Left lung (tissue), 10 donors: ENCODE measurements around the gene RPS19. TPM values are rescaled to one million over a fixed set of nuclear protein-coding genes. Genes with fewer than 3 reads are reported as not detected.

Source experiments
- ATAC-seq: fragments of 200-7000 bp; cut with Tn5 transposase; one replicate; pipeline ENCODE4 v1.9.1; 2020; ENCODE audit warnings: moderate library complexity
- DNase-seq, 4 donors: peaks; one replicate each; pipeline ENCODE4 v3.0.0-alpha.2; 2013 to 2020
- H3K27ac ChIP-seq, 2 donors: fragments of 200-600 bp; sonication (generic) in 1 of 2; one replicate each; pipeline versions ENCODE4 v1.5.0 to v1.8.0; 2020 to 2021
- H3K27me3 ChIP-seq, 2 donors: fragments of 200-600 bp; sonication (generic) in 1 of 2; one replicate each; pipeline versions ENCODE4 v1.5.0 to v1.8.0; 2020 to 2021
- H3K36me3 ChIP-seq, 2 donors: fragments of 200-600 bp; sonication (generic) in 1 of 2; one replicate each; pipeline versions ENCODE4 v1.5.0 to v1.8.0; 2020 to 2021
- H3K4me1 ChIP-seq, 2 donors: fragments of 200-600 bp; one replicate each; pipeline ENCODE4 v1.8.0; 2021
- H3K4me3 ChIP-seq, 2 donors: fragments of 200-600 bp; sonication (generic) in 1 of 2; one replicate each; pipeline versions ENCODE4 v1.5.0 to v1.8.0; 2020 to 2021; ENCODE audit warnings: mild to moderate bottlenecking in 1 of 2
- H3K9me3 ChIP-seq, 2 donors: fragments of 200-600 bp; sonication (generic) in 1 of 2; one replicate each; pipeline versions ENCODE4 v1.5.0 to v1.8.0; 2020 to 2021
- intact Hi-C, 2 donors: fragments of 100-400 bp; cut with DNase I; formaldehyde crosslinking; loops; one replicate each; pipeline versions ENCODE4 v1.11.2 to v1.14.2; 2022
- polyA plus RNA-seq, 6 donors: library from polyadenylated mRNA; unstranded; fragments of 120-200 nt; gene quantifications; one replicate each; pipeline ENCODE4 v1.2.1, GENCODE V29; 2013; ENCODE audit not compliant: insufficient read length in 6 of 6
- total RNA-seq, 2 donors: library from RNA; stranded (reverse); fragmentation: NEBNext Ultra II Directional; extraction: Animal tissue kit (Norgen Biotek cat#: 25700); gene quantifications; one replicate each; pipeline ENCODE4 v1.2.1, GENCODE V29; 2021
- TF ChIP-seq, protein P1 (sequence below), 2 donors: fragments of 200-600 bp; sonication (generic) in 1 of 2; IDR thresholded peaks; one replicate each; pipeline versions ENCODE4 v1.5.0 to v1.8.0; 2021; ENCODE audit warnings: antibody characterized with exemption in 2 of 2
- donor health status: DM: no; HTN: yes; CAD: no.
- donor health status: DM: no; HTN: no; CAD: no.

Gene RPS19
- total and polyA plus RNA-seq, 8 donors = 1,560 to 2,456 (median 1,910) TPM

DNA sequence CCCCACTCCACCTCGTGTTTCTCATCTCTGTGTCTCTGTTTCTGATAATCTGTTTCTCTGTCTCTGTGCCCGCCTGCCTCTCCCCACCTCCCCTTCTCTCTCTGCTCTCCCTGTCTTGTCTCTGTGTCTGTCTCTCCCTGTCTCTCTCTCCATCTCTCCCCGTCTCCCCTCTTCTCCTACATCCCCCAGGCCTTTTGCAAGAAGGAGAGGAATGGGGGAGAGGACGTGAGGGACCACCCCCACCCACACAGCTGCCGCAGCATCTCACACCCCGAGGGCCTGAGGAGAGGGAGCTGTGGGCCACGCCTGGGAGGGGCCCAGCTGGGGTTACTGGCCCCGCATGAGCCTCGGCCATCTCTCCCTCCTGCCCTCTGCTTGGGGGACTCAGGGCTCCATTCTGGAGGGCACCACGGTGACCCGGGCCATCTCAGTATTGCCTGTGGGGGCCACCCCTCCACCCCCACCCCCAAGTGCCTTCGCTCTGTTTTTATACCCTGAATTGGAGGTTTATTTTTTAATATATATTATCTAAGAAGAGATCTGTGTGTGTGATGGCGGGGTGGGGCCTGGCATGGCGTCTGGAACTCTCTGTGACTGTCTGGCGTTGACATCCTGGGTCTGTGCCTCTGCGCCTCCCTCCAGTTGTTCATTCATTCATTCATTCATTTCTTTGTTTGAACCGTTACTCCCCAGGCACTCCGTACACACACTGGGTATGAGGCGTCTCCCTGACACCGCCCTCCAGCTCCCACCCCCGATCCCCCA, 47.0 kb downstream of the RPS19 start:
- ATAC-seq = no peak
- H3K36me3 ChIP-seq = peaks cover under 1 to 65% of the 10 kb centered on the region in 2 donors

GRCh38 chr19:41907994-41908615, 48.0 kb downstream of the RPS19 start:
- H3K4me1 ChIP-seq = no peaks in the 10 kb centered on the region
- TF ChIP-seq, protein P1, sequence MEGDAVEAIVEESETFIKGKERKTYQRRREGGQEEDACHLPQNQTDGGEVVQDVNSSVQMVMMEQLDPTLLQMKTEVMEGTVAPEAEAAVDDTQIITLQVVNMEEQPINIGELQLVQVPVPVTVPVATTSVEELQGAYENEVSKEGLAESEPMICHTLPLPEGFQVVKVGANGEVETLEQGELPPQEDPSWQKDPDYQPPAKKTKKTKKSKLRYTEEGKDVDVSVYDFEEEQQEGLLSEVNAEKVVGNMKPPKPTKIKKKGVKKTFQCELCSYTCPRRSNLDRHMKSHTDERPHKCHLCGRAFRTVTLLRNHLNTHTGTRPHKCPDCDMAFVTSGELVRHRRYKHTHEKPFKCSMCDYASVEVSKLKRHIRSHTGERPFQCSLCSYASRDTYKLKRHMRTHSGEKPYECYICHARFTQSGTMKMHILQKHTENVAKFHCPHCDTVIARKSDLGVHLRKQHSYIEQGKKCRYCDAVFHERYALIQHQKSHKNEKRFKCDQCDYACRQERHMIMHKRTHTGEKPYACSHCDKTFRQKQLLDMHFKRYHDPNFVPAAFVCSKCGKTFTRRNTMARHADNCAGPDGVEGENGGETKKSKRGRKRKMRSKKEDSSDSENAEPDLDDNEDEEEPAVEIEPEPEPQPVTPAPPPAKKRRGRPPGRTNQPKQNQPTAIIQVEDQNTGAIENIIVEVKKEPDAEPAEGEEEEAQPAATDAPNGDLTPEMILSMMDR (IDR thresholded peaks at IDR 0.05) = no peak
- no peak overlapping the region for H3K27ac ChIP-seq
- no peaks in the 10 kb centered on the region for H3K9me3 ChIP-seq
- peaks cover 12 to 25% of the 10 kb centered on the region in 2 donors for H3K27me3 ChIP-seq
- no peak for ATAC-seq
- DNase-seq = peak in 1 of 4 donors; percentile 54
- H3K4me3 ChIP-seq = no peak overlapping the region
- H3K36me3 ChIP-seq = peaks cover 0 to 55% of the 10 kb centered on the region in 2 donors
- intact Hi-C loops = no loop called here

More for the DNA sequence above, 47.0 kb downstream of the RPS19 start:
- TF ChIP-seq, protein P1 (IDR thresholded peaks at IDR 0.05) = no peak
- peaks cover 3 to 15% of the 10 kb centered on the region in 2 donors for H3K27me3 ChIP-seq
- no peak overlapping the region for H3K27ac ChIP-seq
- intact Hi-C loops = no loop called here
- no peak for DNase-seq
- no peak overlapping the region for H3K4me3 ChIP-seq
- no peaks in the 10 kb centered on the region for H3K4me1 ChIP-seq
- H3K9me3 ChIP-seq = no peaks in the 10 kb centered on the region

- Histone ChIP-seq H3K27ac (no peak overlapping the region), H3K4me1 (no peaks in the 10 kb centered on the region), H3K9me3 (no peaks in the 10 kb centered on the region), H3K36me3 (peaks cover 0 to 47% of the 10 kb centered on the region in 2 donors), H3K27me3 (peaks cover 16 to 33% of the 10 kb centered on the region in 2 donors), H3K4me3 (no peak overlapping the region)
- TF ChIP-seq, protein P1 (IDR thresholded peaks at IDR 0.05) = no peak
- ATAC-seq = no peak
- intact Hi-C loops = no loop called here
- no peak for DNase-seq
Measured at GRCh38 chr19:41908724-41909464, 48.8 kb downstream of the RPS19 start.

GRCh38 chr19:41909706-41910105, 49.7 kb downstream of the RPS19 start:
- TF ChIP-seq, protein P1 (IDR thresholded peaks at IDR 0.05) = no peak
- ATAC-seq (no peak), DNase-seq (no peak)
- no peak overlapping the region for H3K4me3 ChIP-seq
- H3K4me1 ChIP-seq = no peaks in the 10 kb centered on the region
- H3K27ac ChIP-seq = no peak overlapping the region
- H3K36me3 ChIP-seq = peaks cover 0 to 39% of the 10 kb centered on the region in 2 donors
- H3K27me3 ChIP-seq = peaks cover 16 to 41% of the 10 kb centered on the region in 2 donors
- intact Hi-C loops = no loop called here
- no peaks in the 10 kb centered on the region for H3K9me3 ChIP-seq
